Stimulated activated CD4-positive, alpha-beta T cell treated with anti-CD3 and anti-CD28 coated beads, Interleukin-1b, Interleukin-23, amount 100 ng/mL, for 1 hour (primary cell): ENCODE results near the gene L3MBTL2.
A peak's percentile ranks its signal among the peaks of the same experiment; 100 is the strongest.

Source experiments
- DNase-seq, 2 donors: peaks; one replicate each; pipeline ENCODE4 v3.0.0-alpha.2; 2020; ENCODE audit warnings: low read depth in 2 of 2

Gene L3MBTL2

DNA sequence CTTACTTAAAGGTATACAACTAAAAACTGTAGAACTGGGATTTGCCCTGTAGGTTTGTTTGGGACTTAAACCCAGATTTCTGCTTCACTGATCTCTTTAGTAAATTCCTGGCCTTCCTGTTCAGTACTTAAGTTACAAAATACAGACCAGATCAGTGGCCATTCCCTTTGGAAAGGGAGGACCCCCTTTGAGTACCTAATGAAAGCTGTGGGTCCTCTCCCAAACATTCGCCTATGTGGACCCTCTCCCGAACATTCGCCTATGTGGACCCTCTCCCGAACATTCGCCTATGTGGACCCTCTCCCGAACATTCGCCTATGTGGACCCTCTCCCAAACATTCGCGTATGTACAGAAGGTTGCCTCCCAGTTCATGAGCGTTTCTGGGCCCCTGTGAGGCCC is 10.3 kb downstream of the L3MBTL2 start:
- no peak for DNase-seq

DNA sequence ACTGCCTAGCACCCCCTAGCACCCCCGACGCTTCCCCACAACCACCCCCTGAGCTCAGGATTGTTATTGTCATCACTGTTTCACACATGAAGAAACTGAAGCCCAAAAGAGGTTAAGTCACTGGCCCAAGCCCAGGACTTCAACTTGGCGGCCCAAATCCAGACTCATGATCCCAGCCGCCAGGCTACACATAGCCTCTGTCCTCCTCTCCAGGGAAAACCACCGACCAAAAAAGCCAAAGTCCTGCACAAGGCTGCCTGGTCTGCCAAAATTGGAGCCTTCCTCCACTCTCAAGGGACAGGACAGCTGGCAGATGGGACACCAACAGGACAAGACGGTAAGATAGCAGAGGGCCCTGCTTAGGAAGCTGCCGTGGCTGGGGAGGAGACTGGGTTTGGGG is 10.8 kb downstream of the L3MBTL2 start:
- DNase-seq, result no peak

DNA sequence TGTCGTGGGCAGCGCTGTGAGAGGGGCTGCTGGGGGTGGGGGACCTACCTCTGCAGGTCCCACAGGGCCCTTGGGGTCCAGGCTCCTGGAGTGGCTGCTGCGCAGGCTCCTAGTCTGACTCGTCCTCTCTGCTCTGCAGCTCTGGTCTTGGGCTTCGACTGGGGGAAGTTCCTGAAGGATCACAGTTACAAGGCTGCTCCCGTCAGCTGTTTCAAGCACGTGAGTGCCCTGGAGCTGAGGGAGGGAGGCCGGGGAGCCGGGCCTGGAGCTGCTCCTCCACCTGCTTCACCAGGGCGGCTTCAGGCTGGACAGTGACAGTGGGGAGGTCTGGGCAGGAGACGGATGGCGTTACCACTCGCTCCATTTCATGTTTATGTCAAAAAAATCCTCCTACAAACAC is 11.9 kb downstream of the L3MBTL2 start:
- DNase-seq, result no peak

DNA sequence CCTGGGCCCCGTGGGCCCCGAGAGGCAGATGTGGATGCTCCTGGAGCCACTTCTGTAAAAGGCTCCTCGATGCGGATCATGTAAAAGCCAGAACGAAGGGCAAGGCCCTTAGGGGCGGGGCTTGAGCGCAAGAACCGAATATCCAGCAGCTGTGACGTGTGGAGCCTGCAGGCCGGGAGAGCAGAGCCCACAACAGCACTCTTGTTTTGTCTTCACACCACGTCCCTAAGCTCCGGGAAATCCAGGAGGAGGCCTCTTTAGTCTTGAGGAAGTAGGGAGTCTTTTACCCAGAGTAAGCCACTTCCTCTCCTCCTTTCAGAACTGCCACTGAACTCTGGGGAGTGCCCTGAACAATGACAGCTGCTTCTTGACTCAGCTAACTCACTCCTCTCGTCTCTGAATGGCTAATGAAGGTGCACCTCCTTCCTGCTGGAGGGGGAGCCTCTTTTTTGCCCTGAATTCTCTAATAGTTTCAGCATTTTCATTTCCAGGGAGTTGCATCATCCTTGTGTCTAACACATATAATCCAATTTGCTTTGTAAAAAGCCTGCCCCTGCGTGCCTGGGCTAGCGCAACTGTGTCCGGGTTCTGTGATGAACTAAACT is 12.5 kb downstream of the L3MBTL2 start:
- no peak for DNase-seq

DNA sequence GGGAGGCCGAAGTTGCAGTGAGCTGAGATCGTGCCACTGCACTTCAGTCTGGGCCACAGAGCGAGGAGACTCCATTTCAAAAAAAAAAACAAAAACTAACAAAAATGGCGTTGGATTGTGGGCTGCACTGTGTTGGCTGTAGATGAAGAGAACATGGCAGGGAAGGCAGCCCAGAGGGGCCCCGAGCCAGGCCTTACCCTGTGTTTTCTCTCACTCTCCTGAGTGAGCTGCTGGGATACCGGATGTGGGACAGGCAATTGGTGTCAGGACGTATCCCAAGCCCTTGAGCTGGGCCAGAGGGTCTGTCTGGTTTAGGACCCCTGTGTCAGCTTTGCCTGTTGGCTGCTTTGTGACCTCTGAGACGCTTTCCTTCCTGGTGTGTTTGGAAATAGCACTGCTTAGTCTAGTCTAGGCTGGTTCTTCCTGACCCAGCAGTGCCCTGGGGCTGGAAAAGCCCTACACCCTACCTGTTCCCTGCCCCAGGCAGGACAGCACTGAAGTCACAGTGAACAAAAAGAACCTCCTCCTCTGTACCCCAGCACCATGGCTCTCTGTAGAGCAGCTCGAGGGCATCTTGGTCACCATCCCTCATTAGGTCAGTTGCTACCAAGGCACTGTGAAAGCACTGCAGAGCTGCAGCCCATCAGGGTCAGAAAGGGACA is 17.9 kb downstream of the L3MBTL2 start:
- no peak for DNase-seq

DNA sequence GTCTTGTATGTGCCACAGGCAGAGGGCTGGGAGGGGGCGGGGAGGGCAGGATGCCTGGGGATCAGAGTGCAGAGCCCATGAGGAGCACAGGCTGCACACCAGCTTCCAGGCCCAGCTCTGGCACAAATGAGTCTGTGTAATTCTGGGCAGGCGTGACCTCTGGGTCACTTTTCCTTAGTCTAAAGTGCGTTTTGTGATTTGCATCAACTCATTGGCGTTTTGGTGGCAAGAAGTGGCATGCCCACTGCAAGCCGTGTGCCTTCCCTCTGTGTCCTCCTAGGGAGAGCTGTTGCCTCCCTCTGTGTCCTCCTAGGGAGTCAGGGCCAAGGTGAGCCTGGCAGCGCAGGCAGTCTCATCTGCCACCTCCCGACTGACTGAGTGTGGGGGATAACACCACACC is 18.4 kb downstream of the L3MBTL2 start:
- DNase-seq, result no peak

DNA sequence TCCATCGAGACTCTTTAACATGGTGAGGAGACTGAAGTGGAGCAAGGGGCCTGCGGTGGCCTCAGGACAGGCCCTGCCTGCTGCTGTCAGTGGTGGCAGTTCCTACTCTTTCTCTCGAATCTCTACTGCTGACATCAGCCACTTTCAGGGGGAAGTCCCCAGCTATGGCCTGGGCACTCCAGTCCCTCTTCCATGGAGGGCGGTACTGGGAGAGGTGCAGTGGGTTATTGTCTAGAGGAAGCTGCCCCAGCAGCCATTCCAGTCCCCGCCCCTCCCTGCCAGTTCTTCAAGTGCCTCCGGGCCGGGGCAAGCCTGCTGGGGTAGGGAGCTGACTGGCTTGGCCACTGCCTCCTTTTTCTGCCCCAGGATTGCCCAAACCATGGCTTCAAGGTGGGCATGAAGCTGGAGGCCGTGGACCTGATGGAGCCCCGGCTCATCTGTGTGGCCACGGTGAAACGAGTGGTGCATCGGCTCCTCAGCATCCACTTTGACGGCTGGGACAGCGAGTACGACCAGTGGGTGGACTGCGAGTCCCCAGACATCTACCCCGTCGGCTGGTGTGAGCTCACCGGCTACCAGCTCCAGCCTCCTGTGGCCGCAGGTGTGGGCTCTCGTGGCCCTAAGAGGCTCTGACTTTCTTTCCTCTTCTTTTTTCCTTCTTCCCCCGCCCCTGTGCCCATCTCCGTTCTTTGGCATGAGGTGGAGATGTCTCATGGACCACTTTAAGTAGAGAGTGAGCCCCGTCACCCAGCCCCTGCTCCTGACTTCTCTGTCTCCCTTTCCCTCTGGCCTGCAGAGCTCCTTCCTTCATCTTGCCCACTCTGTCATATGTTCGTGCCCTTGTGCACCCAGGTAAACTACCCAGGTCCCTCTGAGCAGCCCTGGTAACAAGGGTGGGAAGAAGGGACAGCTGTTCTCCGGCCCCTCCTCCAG is 21.9 kb downstream of the L3MBTL2 start:
- DNase-seq, result no peak

DNA sequence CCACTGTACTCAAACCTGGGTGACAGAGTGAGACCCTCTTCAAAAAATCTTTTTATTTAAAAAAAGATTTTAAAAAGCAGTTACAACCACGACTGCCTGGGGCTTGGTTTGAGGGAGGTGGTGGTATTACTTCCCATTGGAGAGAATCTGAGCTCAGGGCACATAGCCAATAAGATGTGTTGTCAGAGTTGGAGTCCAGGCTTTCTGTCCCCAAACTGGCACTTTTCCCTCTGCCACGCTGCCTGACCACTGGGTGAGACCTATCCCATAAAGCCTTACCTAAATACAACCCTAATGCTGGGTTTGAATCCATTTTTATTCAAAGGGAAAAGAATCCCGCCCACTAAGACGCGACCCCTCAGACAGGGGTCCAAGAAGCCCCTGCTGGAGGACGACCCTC is 24.1 kb downstream of the L3MBTL2 start:
- no peak for DNase-seq

DNA sequence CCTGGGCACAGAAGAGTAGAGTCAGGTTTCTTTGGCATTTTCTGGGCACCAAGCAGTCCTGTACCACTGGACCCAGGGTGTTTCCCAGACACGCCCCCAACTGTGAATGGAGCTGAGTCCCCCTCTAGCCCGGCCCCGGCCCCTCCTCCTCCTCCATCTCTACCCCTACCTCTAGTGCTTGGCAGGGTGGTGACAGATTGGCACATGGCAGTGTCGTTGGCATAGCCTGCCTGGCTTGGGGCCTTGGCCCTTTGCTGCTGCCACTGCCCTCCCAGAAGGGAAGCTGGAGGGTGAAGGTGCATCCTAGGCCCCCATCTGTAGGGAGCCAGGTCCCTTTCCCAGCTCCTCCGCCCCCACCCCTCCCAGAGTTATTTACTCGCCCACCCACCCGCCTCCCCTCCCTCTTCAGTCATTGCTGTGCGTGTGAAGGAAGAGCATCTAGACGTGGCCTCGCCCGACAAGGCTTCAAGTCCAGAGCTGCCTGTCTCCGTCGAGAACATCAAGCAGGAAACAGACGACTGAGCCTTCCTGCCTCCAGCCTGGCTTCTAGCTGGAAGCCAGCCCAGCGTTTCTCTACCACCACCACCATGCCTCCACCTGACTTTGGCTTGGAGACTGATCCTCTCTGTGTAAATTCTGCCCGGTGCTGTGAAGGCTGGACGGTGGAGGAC is 24.8 kb downstream of the L3MBTL2 start:
- no peak for DNase-seq

DNA sequence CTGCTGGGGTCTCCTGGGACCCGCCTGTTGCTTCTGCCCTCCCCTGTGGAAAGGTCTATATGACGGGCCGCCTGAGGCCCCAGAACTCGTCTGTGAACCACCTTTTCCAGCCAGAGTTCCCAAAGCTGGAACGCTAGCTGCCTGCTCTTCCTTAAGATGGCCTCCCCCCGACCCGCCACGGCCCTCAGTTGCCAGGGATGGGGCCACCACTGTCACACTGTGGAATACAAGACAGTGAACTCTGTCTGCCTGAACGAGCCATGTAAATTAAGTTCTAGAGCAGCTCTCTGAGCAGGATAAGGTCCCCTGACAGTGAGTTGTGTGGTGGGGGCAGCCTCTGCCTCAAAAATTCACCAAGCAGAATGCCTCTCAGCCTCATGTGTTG is 25.3 kb downstream of the L3MBTL2 start:
- no peak for DNase-seq

DNA sequence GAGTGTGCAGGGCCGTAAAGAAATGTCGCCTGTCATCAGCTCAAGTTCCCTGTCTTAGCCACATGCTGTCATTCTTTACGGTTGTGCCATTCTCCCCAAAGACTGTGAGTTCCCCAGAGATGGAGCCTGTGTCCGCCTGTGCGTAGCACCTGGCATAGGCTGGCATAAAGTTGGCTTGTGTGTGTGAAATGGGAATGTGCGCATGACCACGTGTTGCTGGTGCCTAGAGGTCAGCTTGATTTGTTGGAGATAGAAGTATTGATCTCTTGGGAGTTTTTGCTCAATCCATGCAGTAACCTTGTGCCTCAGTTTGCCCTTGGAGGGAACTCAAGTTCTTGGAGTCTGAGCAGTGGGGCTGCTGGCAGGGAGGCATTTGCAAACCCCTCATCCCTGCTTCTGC is 26.3 kb downstream of the L3MBTL2 start:
- no peak for DNase-seq

DNA sequence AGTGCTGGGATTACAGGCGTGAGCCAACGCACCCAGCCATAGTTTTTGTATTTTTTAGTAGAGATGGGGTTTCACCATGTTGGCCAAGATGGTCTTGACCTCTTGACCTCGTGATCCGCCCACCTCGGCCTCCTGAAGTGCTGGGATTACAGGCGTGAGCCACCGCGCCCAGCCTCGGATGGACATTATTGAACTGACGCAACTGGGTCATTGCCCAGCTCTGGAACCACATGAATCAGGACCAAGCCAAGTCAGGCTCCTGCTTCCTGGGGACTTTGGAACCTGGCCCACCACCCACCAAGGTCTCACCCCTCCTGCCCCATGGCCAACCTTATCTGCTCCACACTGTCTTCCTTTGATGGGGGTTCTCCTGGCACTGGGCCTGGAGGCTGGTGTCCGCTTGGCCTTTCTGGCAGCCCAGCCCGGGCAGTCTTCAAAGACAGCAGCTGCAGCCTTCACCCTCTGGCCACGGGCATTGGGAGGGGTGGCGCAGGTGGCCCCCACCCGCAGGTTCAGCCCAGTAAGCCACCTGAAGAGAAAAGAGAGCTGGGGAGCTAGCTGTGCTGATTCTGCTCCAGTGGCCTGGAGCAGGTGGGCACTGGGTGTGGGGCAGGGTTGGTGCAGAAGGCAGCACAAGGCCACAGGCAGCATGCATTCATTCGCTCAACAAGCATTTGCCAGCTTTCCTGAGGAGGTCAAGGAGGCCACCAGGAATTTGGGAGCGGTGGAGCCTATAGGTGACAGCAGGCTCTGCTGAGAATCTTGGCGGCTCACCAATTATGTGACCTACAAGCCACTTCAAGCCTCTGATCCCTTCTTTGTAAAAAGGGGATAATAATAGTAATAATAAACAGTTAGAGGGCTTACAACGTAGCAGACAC is 29.9 kb downstream of the L3MBTL2 start:
- DNase-seq, result no peak

DNA sequence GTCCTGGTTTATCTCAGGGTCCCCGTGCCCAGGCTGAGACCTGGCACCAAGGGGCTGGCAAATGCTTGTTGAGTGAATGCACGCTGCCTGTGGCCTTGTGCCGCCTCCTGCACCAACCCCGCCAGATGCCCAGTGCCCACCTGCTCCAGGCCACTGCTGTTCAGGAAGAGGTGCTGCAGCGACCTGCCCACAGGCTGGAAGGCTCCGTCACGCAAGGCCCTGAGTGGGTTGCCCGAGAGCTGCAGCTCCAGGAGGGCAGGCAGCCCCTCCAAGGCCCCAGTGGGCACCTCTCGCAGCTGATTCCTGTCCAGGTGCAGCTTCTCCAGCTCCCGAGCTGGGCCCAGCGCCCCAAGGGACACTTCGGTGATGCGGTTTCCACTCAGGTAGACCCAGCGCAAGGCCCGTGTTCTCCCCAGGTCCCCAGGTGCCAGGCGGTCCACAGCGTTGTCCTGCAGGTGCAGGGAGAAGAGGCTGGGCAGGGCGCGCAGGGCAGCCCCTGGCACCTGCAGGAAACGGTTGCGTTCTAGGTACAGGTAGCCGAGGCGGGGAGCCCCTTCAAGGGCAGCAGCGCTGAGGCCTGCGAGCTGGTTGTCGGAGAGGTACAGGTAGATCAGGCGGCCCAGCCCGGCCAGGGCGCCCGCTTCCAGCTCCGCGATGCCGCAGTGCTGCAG is 32.1 kb downstream of the L3MBTL2 start:
- DNase-seq, result no peak

DNA sequence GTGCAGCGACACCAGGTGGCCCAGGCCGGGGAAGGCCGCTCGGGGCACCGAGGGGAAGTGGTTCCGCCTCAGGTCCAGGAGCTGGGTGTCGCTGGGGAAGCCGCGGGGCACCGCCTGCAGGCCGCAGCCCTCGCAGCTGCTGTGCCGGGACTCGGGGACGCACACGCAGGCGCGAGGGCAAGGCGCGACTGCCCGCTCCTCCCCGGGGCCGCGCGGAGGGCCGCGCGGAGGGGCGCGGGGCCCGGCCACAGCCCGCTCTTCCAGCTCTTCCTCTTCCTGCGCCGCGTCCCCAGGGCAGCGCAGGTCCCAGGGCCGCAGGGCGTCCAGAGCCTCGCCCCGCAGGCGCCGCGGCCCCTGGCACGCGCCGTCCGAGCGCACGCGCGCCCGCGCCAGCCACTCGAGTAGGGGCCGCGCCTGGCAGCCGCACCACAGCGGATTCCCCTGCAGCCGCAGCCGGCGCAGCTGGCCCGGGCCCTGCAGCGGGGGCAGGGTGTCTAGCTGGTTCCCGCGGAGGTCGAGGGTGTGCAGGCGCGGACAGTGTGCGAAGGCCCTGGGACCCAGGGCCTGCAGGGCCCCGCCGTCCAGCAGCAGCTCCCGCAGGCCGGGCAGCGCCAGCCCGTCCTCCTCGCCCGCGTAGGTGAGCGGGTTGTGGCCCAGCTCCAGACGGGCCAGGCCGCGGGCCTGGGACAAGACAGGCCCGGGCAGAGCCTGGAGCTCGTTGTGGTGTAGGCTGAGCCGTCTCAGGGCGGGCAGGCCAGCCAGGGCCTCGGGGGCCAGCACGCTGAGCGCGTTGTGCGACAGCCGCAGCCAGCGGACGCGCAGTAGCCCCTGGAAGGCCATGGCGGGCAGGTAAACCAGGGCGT is 32.8 kb downstream of the L3MBTL2 start:
- DNase-seq, result peak; percentile 49 to 58

DNA sequence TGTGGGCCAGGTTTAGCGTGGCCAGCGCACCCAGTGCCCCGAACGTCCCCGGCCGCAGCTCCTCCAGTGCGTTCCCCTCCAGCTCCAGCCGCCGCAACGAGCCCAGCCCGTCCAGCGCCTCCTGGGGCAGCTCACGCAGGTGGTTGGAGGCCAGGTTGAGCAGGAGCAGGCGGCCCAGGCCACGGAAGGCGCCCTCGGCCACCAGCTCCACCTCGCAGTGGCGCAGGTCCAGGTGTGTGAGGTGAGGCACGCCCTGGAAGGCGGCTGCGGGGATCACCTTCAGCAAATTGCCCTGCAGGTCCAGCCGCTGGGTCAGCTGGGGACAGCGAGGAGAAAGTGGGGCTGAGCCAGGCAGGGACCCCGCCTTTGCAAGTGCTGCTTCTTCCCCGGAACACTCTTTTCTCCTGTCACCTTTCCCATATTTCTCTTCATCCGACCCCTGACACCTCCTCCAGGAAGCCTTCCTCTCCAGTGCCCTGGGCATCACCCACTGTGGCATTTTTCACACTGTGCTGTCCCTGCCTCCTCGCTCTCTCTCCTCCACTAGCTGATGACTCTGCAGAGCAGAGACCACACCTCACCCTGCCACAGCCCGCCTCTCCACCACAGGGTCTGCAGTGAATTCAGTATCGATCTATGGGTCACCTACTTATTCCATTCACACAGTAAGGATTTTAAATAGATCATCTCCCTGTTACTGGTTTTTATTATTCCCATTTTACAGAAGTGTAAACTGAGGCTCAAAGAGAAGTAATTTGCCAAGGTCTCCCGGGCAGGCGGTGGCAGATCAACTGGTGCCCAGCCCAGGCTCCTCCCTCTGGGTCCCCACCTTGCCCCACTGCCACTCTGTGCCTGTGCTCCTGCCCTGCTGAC is 33.7 kb downstream of the L3MBTL2 start:
- DNase-seq, result no peak

DNA sequence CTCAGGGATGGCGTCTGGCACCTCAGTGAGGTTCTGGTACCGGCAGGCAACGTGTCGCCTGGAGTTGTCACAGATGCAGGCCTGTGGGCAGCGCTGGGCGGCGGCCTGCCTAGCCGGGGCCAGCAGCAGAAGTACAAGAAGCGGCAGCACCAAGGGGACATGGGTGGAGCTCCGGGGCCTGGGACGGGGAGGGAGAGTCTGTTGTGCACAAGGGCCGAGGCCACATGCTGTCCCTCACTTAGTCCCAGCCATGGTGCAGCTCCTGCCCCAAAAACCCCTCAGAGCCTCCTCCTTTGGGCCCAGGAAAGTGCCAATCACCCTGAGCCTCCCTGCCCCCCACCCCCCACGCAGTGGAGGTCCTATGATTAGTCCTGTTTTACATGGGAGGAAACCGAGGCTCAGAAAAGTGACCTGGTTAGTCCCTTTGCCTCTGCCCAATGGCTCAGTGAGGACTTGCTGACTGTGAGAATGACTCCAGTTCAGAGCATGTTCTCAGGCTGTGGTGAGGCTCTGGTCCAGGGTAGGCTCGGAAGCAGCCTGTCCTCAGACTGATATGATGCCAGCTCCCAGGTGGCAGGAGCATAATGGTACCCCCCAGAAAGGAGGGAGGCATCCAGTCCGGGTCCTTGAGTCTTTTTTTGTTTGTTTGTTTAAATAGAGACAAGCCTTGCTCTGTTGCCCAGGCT is 34.5 kb downstream of the L3MBTL2 start:
- DNase-seq, result no peak

DNA sequence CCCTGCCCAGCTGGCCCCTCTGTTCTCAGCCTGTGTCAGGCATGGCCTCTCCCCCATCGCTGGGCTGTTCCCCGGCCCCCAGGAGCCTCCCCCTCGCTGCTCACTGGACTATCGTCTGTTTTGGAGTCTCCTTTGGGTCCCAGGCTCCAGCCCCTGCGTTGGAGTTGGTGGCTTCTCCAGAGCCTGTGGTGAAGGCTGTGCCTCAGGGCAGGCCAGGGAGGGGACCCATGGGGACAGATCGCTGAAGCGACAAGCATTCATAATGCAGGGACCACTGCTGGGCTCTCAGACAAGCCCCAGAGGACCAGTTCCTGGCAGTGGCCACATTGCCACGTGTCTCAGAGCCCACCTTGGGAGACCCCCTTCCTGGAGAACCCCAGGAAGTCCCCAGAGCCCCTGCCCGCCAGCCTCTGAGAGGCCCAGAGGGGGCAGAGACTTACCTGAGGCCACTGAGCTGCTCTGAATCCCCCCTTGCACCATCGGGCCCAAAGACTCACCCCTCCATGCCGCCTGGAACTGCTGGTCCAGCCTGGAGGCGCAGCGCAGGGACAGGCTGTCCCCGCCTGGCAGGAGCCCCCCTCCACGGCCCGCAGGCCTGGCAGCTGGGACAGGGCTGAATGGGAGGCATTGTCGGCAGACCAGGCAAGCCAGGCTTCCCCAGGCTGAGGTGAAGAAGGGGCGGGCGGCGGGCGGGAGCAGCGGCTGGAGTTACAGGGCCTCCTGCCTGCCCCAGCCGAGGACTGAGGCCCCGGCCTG is 35.4 kb downstream of the L3MBTL2 start, which contains the start of gene CHADL:
TSS of gene CHADL (minus strand) at position 555 of the 756 bp plus-strand sequence. CDS start at position 505, 50 bp downstream.
- DNase-seq, result no peak
